Epithelial cell of alveolus of lung (primary cell): ENCODE measurements around the gene ABHD4. TPM values are rescaled to one million over a fixed set of nuclear protein-coding genes. Genes with fewer than 3 reads are reported as not detected.

Experiments used
- total RNA-seq: library from RNA; depleted of rRNA; stranded (reverse); fragments of >200 nt; gene quantifications from 2 replicates; pipeline ENCODE4 v1.2.1, GENCODE V29; 2015

Gene ABHD4
- 23.1 and 24.8 TPM in 2 replicates for total RNA-seq

GRCh38 chr14:22598099-22598895 is at the start of gene ABHD4:
Gene ABHD4 (plus strand): TSS chr14:22598300. CDS start chr14:22598307, 7 bp downstream.

DNA sequence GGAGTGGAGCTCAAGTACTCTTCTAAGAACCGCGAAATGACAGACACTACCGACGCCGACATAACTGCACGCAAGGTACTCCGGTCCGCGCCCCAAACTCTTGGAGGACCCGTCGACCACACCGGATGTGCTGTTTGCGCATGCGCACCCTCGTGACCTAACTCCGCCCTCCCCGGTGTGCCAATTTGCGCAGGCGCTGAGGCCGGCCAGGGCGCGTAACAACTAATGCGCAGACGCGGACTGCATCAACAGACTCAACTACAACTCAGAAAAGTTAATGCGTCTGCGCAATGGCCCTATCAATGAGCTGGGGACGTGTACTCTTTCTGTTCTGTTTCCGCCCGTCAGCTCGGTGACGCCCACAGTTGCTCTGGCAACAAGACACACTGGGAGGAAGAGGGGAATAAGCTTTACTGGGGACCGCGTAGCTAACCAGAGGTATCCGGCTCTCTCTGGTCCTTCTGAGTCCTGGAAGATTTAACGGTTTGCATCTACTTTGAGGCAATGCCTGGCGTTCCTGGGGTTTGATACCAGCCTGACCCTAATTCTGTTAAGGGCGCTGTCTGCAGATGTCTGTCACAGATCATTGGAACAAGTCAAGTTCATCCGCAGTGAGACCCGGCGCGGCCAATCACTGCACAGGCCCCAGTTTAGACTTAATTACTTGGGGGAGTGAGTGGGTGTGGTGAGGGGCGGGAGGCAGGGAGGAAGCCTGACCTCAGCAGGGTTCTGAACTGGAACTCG is 8.8 kb upstream of the ABHD4 start, which contains the start of gene DAD1:
TSS of gene DAD1 (minus strand) at position 129 of the 744 bp plus-strand sequence. CDS start at position 62, 67 bp downstream.

GRCh38 chr14:22644305-22644635 is 46.2 kb downstream of the ABHD4 start, which contains the start of gene OR6J1:
Gene OR6J1 (minus strand): TSS chr14:22644352. CDS start chr14:22634811, 9,541 bp downstream.

Other genes with a start within 250 kb of the ABHD4 start
- gene DAD1, start 9.1 kb upstream of the ABHD4 start, total RNA-seq: 485 and 559 TPM in 2 replicates
- gene OR6J1, start 46.1 kb downstream of the ABHD4 start, total RNA-seq: not detected in 2 replicates
- gene OXA1L, start 168.4 kb downstream of the ABHD4 start, total RNA-seq: 87.8 and 132 TPM in 2 replicates
- 9.1 and 12.7 TPM in 2 replicates for gene SLC7A7, start 217.1 kb downstream of the ABHD4 start, total RNA-seq
- gene MRPL52, start 231.6 kb downstream of the ABHD4 start, total RNA-seq: 71.9 and 243 TPM in 2 replicates
- 445 and 594 TPM in 2 replicates for gene MMP14, start 238.3 kb downstream of the ABHD4 start, total RNA-seq